SK-N-MC (cell line): ENCODE data around the gene MAP7D1.

Source experiments
- DNase-seq: peaks from one replicate; pipeline ENCODE4 v3.0.0-alpha.2; 2011; ENCODE audit warnings: low read depth, low spot score
- H3K27ac ChIP-seq: fragments of 200-600 bp; sonication (generic); 2 replicates; pipeline ENCODE4 v1.5.1; 2016; ENCODE audit warnings: mixed run types
- H3K36me3 ChIP-seq: fragments of 200-600 bp; sonication (generic); 2 replicates; pipeline ENCODE4 v1.6.1; 2017; ENCODE audit warnings: antibody characterized with exemption, low read length, mixed read lengths; ENCODE audit not compliant: insufficient read depth
- H3K4me3 ChIP-seq: fragments of 200-600 bp; sonication (generic); 2 replicates; pipeline ENCODE4 v1.5.1; 2016
- H3K9ac ChIP-seq: fragments of 200-600 bp; sonication (generic); 2 replicates; pipeline ENCODE4 v1.8.0; 2017; ENCODE audit warnings: mixed run types, mixed read lengths; ENCODE audit not compliant: insufficient read length
- H3K9me3 ChIP-seq: fragments of 200-600 bp; sonication (generic); 2 replicates; pipeline ENCODE4 v1.6.1; 2017; ENCODE audit warnings: low read depth, mild to moderate bottlenecking, antibody characterized with exemption, low read length, moderate library complexity, mixed read lengths
- EZH2 ChIP-seq: fragments of 200-600 bp; sonication (generic); IDR thresholded peaks from one replicate; pipeline ENCODE4 v1.6.1; 2017; ENCODE audit warnings: antibody characterized with exemption
- FOXP2 ChIP-seq: optimal IDR thresholded peaks from 2 replicates; pipeline ENCODE3; 2011; ENCODE audit warnings: mild to moderate bottlenecking, moderate library complexity; ENCODE audit not compliant: insufficient read depth; ENCODE audit errors: extremely low read length, control extremely low read depth
- POLR2AphosphoS5 ChIP-seq: IDR thresholded peaks from 2 replicates; pipeline ENCODE4 v1.6.1; 2012; ENCODE audit warnings: mild to moderate bottlenecking, low read depth, low read length, borderline replicate concordance

Gene MAP7D1

DNA sequence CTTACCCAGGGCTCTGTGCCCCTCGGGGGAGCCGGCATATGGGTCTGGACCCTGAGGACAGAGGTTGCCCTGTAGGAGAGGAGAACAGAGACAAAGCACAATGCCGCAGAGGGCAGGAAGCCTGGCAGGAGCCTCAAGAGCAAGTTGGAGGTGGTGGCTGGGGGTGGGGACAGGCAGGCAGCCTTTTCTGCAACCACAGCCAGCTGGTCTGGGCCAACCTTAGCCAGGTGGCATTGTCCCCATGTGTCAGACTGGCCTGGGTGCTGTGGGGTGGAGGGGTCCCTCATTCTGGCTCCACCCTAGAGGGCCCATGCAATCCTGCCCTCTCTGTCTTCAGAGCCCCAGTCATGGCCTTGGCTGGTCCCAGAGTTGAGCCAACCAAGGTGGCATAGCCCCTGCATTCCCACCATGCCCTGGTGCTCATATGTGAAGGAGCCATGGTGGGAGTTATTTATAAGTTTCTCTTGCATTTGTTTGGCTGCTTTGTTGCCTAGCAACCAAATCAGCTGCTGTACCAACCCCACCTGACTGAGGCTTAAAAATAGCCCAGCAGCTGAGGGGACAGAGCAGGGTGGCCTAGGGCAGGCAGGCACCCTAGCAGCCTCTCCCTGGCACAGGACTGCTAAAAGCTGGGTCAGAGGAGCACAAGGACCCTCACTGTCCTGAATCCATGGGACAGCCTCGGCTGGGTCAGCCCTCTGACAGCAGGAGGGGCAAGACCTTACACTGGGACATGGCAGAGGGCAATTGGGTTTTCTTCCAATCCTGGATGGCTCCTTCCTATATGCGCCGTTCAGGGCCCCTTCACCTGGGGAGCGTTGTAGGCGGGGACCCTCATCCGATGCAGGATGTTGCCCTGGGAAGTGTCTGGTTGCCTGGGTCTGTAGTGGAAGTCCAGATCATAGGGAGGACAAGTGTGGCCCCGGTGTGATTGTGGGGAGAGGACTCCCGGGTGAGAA, 19.5 kb downstream of the MAP7D1 start:
- Histone ChIP-seq H3K9ac (no peak overlapping the region), H3K36me3 (peaks cover 86% of the 10 kb centered on the region), H3K27ac (no peak overlapping the region), H3K4me3 (no peak overlapping the region), H3K9me3 (no peaks in the 10 kb centered on the region)
- no peak for TF ChIP-seq EZH2
- no peak for TF ChIP-seq POLR2AphosphoS5
- no peak for TF ChIP-seq FOXP2
- DNase-seq = no peak

DNA sequence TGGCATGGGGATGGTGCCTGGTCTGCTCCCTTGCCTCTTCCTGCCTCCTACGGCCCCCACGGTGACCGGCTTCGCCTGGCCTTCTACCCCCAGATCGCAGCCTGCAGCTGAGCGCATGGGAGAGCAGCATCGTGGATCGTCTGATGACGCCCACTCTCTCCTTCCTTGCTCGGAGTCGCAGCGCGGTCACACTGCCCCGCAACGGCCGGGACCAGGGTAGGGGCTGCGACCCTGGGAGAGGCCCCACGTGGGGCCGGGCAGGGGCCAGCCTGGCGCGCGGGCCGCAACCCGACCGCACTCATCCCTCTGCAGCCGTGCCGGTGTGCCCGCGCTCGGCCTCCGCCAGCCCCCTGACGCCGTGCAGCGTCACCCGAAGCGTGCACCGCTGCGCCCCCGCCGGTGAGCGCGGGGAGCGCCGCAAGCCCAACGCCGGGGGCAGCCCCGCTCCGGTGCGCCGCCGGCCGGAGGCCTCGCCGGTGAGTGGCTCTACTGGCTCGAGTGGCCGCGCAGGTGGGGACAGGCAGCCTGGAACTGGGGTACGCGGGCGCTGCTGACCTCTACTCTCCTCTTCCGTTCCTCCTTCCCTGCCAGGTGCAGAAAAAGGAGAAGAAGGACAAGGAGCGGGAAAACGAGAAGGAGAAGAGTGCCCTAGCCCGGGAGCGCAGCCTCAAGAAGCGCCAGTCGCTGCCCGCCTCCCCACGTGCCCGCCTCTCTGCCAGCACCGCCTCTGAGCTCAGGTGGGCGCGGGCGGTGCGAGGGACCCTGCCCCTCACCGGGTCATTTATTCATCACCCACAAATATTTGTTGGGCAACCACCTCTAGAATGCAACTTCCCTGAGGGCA, 20.4 kb downstream of the MAP7D1 start:
- TF ChIP-seq EZH2 (no peak), FOXP2 (no peak), POLR2AphosphoS5 (no peak)
- no peak for DNase-seq
- Histone ChIP-seq H3K27ac (no peak overlapping the region), H3K36me3 (peaks cover 85% of the 10 kb centered on the region), H3K9ac (no peak overlapping the region), H3K4me3 (no peak overlapping the region), H3K9me3 (no peaks in the 10 kb centered on the region)

DNA sequence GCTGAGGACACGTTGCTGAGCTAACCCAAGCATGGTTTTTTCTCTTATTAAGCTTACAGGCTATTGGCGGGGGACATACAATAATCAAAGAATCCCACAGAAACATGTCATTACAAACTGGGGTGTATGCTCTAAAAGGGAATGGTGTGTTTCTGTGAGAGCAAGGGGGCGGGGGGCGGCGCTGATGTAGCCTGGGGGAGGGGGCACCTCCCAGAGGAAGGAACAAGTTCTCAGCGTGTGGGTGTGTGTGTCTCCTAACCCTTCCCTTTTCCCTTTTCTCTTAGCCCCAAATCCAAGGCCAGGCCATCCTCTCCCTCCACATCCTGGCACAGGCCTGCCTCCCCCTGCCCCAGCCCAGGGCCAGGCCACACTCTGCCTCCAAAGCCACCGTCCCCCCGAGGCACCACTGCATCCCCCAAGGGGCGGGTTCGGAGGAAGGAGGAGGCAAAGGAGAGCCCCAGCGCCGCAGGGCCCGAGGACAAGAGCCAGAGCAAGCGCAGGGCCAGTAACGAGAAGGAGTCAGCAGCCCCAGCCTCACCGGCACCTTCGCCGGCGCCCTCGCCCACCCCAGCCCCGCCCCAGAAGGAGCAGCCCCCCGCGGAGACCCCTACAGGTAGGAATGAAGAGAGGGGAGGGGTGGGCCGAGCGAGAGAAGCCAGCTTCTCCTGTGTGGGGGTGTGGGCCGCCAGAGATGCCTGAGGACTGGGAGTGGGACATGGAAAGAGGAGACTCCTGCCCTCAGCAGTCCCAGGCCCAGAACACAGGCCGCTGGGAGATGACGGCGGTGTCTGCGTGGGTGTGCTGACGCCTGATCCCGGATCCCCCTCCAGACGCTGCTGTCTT, 21.9 kb downstream of the MAP7D1 start:
- H3K9ac ChIP-seq = no peak overlapping the region
- peaks cover 72% of the 10 kb centered on the region for H3K36me3 ChIP-seq

DNA sequence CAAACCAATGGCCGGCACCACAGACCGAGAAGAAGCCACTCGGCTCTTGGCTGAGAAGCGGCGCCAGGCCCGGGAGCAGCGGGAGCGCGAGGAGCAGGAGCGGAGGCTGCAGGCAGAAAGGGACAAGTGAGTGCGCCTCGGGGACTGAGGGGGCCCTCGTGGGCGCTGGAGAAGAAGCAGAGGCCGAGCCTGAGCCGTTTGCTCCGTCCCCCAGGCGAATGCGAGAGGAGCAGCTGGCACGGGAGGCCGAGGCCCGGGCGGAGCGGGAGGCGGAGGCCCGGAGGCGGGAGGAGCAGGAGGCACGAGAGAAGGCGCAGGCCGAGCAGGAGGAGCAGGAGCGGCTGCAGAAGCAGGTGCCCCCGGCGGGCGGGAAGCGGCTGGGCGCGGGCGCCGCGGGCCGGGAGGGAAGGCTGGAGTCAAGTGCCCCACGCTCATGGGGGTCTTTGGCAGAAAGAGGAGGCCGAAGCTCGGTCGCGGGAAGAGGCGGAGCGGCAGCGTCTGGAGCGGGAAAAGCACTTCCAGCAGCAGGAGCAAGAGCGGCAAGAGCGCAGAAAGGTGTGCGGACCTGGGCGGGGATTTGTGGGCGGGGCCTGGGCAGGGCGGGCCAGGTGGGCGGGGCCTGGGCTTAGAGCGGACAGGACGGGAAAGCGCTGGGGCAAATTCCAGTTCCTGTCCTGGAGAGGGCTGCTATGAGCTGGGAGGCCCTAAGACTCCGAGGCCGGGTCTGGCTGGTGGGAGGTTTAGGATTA, 22.7 kb downstream of the MAP7D1 start:
- Histone ChIP-seq H3K4me3 (no peak overlapping the region), H3K27ac (no peak overlapping the region), H3K9ac (no peak overlapping the region), H3K36me3 (peaks cover 64% of the 10 kb centered on the region), H3K9me3 (no peaks in the 10 kb centered on the region)
- DNase-seq = no peak
- TF ChIP-seq FOXP2 (no peak), EZH2 (no peak), POLR2AphosphoS5 (no peak)

More for the DNA sequence above, 21.9 kb downstream of the MAP7D1 start:
- H3K9me3 ChIP-seq = no peaks in the 10 kb centered on the region
- no peak overlapping the region for H3K27ac ChIP-seq
- no peak overlapping the region for H3K4me3 ChIP-seq
- no peak for TF ChIP-seq POLR2AphosphoS5
- TF ChIP-seq EZH2 = no peak
- TF ChIP-seq FOXP2 = no peak
- DNase-seq = no peak

DNA sequence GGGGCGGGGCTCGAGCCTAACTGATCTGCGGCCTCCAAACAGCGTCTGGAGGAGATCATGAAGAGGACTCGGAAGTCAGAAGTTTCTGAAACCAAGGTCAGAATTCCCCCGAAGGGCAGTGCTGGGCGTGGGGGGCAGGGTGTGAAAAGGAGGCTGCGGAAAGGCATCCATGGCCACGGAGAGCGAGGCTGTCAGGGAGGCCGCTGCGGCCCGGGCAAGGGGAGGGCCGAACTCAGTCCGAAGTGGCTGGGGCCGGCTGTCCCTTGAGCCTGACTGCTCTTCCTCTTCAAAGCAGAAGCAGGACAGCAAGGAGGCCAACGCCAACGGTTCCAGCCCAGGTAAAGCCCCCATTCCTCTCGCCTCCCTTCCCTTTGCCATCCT, 23.2 kb downstream of the MAP7D1 start:
- DNase-seq = no peak
- TF ChIP-seq FOXP2 (no peak), POLR2AphosphoS5 (no peak), EZH2 (no peak)
- H3K9me3 ChIP-seq = no peaks in the 10 kb centered on the region
- no peak overlapping the region for H3K27ac ChIP-seq
- no peak overlapping the region for H3K4me3 ChIP-seq
- H3K36me3 ChIP-seq = peaks cover 58% of the 10 kb centered on the region
- no peak overlapping the region for H3K9ac ChIP-seq

DNA sequence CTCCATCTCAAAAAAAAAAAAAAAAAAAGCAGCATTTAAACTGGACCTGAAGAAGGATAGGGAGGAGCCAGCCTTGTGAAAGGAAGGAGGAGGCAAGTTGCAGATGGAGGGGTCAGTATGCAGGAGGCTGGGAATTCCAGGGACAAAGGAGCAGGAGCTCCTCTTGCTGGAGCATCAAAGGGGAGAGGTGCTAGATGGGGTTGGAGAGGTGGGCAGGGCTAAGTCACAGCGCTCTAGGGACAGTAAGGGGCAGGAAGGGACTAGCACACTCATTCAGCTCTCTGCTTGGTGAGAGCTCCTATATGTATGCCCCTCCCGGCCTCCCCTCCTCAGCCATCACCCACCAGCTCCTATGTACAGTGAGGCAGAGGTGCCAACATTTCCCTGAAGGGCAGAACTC, 26.8 kb downstream of the MAP7D1 start:
- Histone ChIP-seq H3K9me3 (no peaks in the 10 kb centered on the region), H3K27ac (no peak overlapping the region), H3K9ac (no peak overlapping the region), H3K4me3 (no peak overlapping the region), H3K36me3 (peaks cover 31% of the 10 kb centered on the region)
- DNase-seq = no peak
- no peak for TF ChIP-seq EZH2
- TF ChIP-seq FOXP2 = no peak
- no peak; the same call in 1 of the 2 replicates for TF ChIP-seq POLR2AphosphoS5

DNA sequence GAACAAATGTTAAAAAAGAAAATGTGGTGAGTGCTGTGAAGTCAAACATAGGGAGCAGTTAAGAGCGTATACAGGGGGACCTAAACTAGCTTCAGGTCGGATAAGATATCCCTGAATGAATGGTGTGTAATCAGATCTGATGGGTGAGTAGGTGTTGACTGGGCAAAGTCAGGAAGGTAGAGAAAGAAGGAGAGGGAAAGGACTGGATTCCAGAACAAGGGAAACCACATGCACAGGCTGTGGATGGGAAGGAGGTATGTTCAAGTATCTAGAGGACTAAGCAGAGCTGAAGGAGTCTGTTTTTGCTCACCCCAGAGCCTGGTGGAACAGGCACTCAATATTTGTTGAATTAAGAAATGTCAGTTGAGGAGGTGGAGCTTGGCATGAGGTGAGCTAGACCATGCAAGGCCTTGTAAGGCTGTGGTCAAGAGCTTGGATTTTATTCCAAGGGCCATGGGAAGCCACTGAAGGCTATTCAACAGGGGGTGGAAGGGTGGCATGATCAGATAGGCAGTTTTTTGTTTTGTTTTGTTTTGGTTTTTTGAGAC, 27.4 kb downstream of the MAP7D1 start:
- no peak overlapping the region for H3K4me3 ChIP-seq
- peak overlapping the region; percentile 4; the same call in 1 of the 2 replicates for H3K27ac ChIP-seq
- H3K9me3 ChIP-seq = no peaks in the 10 kb centered on the region
- no peak; the same call in 1 of the 2 replicates for TF ChIP-seq POLR2AphosphoS5
- peaks cover 26% of the 10 kb centered on the region; the same call in 1 of the 2 replicates for H3K36me3 ChIP-seq
- H3K9ac ChIP-seq = no peak overlapping the region
- no peak for DNase-seq
